ENCODE results near the gene DIPK1C.
A peak's percentile ranks its signal among the peaks of the same experiment; 100 is the strongest.

The DIPK1C gene

GRCh38 chr18:74447404-74448152, 9.5 kb downstream of the DIPK1C start:
- DNase-seq, result no peak

- no peak for DNase-seq
Measured at GRCh38 chr18:74446631-74447403, 10.3 kb downstream of the DIPK1C start.

- no peak for DNase-seq
Measured at GRCh38 chr18:74446178-74446577, 10.9 kb downstream of the DIPK1C start.

DNA sequence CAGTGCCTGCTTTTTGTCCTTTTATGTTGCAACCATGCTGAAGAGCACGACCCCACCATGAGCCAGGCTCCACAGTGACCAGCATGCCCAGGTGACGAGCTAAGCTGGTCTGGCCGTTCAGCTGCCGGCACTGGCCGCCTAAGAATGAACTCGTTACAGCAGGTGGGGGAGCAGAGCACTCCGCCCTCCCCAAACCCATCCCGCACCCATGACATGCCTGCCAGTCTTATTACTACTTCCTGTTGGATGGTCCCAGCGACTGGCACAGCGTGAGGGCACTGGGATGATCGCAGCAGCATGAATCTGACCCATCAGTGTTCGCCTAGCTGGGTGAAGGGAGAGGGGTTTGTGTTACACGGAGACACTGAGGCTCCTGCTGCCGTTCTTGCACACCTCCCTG, 11.5 kb downstream of the DIPK1C start:
- no peak for DNase-seq

- DNase-seq, result no peak
Measured at GRCh38 chr18:74444104-74444503, 13.0 kb downstream of the DIPK1C start.

DNA sequence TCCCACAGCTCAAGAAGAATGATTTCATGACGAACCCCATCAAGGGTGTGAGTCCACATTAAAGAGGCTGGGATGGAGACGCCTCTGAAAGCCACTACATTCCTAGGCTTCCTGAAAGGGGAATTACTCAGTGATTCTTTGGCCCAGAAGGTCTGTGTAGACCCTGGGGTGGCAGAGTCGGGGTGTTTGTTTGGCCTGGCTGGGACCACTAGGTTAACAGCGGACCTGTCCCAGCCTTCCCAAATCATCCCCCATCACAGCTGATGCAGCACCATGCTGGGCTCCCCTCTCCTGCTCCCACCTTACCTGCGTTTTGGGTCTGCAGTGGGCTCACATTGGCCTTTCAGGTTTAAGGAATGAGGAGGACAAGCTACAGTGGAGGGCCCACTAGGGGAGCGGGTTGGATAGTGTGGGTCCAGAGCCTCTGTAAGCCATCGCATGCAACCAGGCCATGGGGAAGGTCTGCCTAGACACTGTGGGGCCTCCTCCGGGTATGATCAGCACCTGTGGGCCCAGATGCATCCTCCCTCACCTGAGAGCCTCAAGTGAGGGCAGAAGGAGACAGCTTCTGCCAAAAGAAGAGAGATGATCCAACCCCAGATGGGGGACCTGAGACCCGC, 16.2 kb downstream of the DIPK1C start:
- no peak for DNase-seq

GRCh38 chr18:74438091-74438490, 19.0 kb downstream of the DIPK1C start:
- peak; percentile 44 for DNase-seq

DNA sequence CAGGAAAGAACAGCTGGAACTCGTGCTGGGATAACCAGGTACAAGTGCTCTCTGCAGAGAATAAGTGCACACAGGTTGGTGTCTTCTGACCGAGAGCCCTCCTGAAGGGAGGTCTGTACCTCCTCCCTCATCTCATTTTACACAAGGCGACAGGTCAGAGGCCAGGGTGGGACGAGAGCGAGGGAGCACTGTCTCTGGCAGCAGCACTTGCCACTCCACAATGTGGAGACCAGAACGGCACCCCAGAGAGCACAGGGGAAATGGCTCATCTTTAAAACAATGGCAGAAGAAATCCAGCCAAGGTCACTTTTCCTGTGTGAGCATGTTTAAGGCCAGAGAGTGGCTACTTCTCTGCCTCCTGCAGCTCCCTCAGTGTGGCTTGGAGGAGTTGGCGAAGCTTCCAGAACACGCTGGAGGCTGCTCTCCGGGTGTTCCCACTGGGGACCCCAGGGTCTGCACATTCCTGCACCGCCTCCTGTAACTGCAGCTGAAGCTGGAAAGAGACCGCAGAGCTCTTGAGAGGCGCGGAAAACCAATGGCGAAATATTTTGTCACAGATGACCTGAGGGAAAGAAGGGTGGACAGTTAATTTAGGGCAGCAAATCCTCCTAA, 20.8 kb downstream of the DIPK1C start:
- DNase-seq, result no peak

DNA sequence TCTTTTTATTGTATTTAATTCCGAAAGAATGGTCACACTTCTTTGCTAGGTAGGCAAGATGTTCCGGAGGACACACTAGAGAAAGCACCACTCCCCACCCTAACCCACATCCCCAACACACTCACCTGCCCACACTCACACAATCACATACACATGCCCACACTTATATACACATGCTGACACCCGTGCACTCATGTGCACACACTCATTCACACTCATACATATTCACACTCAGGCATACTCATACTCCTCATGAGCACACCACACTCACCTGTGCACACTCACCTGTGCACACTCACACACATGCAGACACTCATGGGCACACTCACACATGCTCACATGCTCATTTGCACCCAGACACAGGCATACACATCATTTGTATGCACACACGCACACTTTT, 21.4 kb downstream of the DIPK1C start:
- DNase-seq, result no peak

GRCh38 chr18:74434466-74434865, 22.6 kb downstream of the DIPK1C start:
- no peak for DNase-seq

- DNase-seq, result no peak
Measured at GRCh38 chr18:74430806-74431571, 26.1 kb downstream of the DIPK1C start.

DNA sequence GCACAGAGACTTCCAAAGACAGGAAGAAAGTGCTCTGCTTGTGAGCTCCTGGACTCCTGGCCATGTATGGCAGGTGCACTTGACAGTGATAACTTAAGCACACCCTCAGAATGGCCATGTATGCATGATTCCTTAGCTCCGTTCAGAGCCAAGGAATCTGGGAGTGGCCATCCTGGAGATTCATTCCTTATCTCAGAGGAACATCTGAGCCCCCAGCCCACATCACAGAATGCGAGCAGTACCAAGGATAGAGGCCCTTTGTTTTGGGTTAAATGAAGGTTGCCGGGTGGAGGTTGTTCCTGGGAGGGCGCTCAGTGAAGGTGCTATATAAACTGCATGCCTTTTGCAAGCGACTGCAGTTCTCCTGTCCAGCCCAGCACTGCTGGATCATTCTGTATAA, 26.9 kb downstream of the DIPK1C start:
- DNase-seq, result no peak

GRCh38 chr18:74429096-74429495, 28.0 kb downstream of the DIPK1C start:
- DNase-seq, result no peak

GRCh38 chr18:74427442-74428112, 29.5 kb downstream of the DIPK1C start:
- no peak for DNase-seq

DNA sequence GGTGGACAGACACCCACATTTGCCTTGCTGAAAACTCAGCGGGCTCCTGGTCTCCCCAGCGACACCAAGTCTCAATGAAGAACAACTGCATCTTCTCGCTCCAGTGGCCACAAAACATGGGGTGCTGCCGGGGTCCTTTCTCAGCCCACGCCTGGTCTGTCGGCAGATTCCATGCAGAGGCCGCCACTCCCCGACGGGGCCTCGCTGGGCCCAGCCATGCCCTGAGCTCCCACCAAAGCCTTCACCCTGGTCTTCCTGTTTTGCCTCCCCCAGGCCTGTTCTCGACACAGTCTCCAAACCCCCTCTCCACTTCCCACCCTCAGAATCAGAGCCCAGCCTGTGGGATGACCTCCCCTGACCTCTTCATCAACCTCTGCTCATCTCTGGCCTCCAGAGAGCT, 31.2 kb downstream of the DIPK1C start:
- no peak for DNase-seq

DNA sequence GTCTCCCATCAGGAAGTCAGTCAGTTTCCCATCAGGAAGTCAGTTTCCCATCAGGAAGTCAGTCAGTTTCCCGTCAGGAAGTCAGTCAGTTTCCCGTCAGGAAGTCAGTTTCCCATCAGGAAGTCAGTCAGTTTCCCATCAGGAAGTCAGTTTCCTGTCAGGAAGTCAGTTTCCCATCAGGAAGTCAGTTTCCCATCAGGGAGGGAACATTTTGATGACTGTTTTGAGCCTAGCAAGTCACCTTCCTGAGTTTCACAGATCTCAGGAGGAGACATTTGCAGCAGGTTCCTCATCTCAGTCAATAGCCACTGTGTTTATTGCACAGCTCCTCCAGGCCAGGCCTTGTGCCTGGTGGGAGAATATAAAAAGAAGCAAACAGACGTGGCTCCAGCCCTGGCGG, 31.9 kb downstream of the DIPK1C start:
- DNase-seq, result no peak

DNA sequence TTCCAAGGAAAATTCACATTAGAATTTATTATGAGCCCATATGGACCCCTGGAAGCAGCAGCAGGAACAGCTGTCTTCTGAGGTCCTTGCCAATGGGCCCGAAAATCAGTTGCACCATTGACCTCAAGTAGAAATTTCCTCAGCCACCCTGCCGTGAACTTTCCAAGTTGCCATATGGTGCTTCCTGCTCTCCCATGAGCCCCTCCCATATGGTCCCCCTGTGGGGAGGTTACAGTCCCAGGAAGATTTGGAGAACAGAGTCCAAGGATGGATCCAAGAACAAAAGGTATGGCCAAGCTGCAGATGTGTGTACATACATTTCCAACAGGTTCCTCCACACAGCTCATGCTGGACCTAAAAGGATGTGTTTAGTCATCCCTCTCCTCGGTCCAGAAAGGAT, 34.6 kb downstream of the DIPK1C start:
- no peak for DNase-seq

DNA sequence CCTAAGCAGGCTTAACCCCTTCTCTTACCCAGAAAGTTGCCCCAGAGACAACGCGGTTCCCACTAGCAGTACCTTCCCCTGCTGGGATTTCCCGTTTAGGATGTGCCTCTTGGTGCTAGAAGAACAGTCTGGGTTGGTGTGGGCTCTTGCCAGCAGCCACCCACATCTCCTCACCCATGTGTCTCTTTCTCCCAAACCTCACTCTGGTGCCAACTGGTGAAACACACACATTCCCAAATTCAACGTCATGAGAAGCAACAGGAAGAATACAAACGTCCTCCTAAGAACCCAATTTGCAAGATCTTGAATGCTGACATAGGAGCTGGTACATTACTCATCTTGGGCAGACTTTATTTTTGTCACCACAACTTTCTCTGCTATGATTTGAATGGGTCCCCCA, 36.2 kb downstream of the DIPK1C start:
- DNase-seq, result no peak

GRCh38 chr18:74420481-74420880, 36.6 kb downstream of the DIPK1C start:
- no peak for DNase-seq

DNA sequence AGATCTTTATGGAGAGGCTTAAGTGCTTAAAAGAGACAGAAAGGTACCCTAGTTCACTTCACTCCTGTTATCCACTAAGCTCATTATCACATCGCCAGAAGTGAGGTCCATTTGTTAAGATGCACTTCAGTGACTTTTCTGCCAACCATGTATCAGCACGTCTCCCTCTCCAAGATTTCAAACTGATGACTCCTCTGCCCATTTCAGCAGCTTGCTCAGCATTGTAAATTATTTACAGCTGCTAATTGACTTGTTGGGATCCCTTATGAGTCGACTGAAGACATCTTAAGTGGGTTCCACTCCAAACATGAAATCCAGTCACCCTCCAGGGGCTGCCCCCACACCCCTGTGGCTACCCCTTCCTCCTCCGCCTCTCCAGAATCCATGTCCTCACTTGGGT, 37.3 kb downstream of the DIPK1C start:
- no peak for DNase-seq

DNA sequence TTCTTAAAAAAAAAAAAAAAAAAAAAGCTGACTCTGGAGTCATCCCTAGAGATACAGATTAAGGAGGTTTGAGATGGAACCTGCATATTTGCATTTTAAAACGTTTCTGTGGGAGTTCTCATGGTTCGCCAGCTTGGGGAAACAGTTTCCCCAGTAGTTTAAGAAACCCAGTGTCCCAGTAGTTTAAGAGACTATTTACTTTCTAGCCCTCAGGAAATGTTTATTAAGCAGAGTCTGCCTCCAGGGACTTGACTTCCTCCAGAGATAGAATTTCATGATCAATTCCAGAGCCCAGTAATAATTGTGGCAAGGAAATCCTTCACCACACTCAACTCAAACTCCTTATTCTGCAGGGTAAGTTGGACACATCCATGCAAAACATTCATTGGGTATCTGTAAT, 39.1 kb downstream of the DIPK1C start:
- DNase-seq, result no peak

GRCh38 chr18:74416124-74416523, 41.0 kb downstream of the DIPK1C start:
- DNase-seq, result no peak
